Prostate gland (tissue), 2 donors: ENCODE data around the gene CD101.

Source experiments
- POLR2A ChIP-seq: fragments of 450-650 bp; IDR thresholded peaks from one replicate; pipeline ENCODE4 v1.6.1; 2016; ENCODE audit warnings: antibody characterized with exemption, mild to moderate bottlenecking
- TF ChIP-seq, protein P1 (sequence below), 4 experiments: fragments of 200-600 bp in 2 of 4; fragments of 450-650 bp in 2 of 4; sonication (generic) in 2 of 4; IDR thresholded peaks; 1 replicate in 3 of 4; 2 replicates in 1 of 4; pipeline ENCODE4 v1.5.1; 2016 to 2019; ENCODE audit warnings: antibody characterized with exemption in 4 of 4, mild to moderate bottlenecking in 2 of 4, moderate library complexity in 2 of 4

DNA sequence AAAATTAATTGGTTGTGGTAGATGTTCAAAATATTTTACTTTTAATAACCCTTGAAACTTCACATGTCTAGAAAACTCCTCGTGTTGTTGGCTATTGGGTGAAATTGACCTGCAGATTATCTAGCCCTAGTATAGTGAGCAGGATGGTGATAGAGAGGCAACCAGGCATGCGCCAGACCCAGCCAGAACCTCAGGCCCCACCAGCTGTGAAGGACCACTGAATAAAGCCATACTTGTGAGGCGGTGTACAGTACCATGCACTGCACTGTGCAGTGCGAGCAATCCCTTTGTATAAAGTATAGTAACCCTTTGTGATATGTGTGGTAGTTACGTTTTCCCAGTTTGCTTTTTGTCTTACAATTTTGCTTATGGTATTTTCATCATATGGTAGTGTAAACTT is 67.0 kb downstream of the CD101 start:
- TF ChIP-seq, protein P1, sequence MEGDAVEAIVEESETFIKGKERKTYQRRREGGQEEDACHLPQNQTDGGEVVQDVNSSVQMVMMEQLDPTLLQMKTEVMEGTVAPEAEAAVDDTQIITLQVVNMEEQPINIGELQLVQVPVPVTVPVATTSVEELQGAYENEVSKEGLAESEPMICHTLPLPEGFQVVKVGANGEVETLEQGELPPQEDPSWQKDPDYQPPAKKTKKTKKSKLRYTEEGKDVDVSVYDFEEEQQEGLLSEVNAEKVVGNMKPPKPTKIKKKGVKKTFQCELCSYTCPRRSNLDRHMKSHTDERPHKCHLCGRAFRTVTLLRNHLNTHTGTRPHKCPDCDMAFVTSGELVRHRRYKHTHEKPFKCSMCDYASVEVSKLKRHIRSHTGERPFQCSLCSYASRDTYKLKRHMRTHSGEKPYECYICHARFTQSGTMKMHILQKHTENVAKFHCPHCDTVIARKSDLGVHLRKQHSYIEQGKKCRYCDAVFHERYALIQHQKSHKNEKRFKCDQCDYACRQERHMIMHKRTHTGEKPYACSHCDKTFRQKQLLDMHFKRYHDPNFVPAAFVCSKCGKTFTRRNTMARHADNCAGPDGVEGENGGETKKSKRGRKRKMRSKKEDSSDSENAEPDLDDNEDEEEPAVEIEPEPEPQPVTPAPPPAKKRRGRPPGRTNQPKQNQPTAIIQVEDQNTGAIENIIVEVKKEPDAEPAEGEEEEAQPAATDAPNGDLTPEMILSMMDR (IDR thresholded peaks at IDR 0.05) = no peak
- TF ChIP-seq POLR2A = no peak
